HG03196 (cell line): ENCODE measurements around the gene LAMA5.

Source experiments
- ATAC-seq: cut with Tn5 transposase; IDR thresholded peaks from one replicate; pipeline ENCODE4 v1.9.1; 2021; ENCODE audit not compliant: unreplicated experiment

LAMA5 gene

DNA sequence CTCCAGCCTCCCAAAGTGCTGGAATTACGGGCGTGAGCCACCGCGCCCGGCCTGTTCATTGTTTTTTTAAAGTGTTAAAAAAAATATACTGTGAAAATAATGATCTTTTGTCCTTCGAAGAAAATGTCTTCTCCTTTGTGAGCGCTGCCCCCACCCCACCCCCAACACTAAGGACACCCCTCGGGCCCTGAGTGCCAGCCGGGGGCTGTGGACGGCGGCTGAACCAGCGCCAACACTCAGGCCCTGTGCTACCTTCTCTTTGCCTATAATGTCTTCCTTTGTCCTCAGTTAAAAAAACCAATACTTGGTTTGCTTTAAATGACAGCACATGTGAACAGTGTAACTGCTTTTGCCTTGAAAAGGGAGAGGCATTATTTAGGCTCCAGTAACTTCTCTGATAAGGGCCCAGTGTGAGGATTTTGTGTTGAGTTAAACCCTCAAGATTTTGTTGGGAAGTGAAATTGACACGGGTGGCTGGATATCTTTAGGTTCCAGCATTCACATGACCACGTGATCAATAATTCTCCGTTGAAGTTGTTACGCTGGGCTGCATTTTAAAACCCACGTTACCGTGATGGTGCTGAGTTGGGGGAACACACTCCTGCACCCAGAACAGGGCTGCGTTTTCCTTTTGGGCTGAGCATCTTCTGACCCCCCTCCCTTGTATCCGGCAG lies 73.9 kb downstream of the LAMA5 start:
- no peak for ATAC-seq

- no peak for ATAC-seq
Measured at GRCh38 chr20:62292108-62292507, 75.0 kb downstream of the LAMA5 start.

DNA sequence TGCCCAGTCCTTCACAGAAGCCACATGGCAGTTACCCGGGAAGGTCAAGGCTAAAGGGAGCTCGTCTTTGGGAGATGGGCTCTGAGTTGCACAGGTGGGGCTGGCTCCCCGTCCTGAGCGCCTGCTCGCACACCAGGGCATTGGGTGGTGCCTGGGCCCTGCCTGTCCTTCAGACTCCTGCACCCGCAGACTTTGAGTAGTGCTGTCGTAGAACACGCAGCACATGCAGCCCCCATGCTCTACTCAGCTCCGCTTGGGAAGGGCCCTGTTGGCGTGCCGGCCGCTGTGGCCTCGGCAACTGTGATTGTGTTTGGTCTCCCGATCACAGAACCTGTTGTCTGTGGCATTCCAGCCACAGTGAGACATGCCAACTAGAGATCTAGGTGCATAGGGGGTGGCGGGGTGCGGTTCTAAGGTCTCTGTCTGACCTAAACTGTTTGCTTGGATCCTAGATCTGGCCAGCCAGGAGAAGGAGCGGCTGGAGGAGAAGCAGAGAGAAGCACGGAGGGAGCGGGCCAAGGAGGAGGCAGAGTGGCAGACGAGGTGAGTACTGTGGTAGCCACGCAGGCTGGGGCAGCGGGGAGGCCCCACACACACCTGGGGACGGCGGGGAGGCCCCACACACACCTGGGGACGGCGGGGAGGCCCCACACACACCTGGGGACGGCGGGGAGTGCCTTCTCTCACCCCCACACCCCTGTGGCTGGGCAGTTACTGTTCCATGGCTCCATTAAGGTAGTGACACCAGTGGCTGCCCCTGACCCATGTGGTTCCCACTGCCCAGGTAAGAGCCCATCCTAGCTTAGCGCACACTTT lies 75.7 kb downstream of the LAMA5 start:
- ATAC-seq: no peak

DNA sequence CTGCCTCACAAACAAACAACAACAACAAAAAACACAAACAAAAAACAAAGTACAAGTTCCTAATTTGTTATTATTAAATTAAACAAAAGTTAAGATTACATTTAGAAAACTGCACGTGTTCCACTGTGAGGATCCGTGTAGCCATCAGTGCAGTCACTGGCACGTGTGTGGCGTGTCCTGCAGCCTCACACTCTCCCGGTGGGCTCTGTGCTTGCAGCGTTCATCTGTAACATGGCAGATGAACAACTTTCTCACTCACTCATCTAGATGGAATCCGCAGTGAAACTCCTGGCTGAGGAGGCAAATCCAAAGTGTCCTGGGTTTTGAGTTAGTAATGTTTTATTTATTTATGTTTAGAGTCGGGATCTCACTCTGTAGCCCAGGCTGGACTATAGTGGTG lies 77.2 kb downstream of the LAMA5 start:
- ATAC-seq: no peak

DNA sequence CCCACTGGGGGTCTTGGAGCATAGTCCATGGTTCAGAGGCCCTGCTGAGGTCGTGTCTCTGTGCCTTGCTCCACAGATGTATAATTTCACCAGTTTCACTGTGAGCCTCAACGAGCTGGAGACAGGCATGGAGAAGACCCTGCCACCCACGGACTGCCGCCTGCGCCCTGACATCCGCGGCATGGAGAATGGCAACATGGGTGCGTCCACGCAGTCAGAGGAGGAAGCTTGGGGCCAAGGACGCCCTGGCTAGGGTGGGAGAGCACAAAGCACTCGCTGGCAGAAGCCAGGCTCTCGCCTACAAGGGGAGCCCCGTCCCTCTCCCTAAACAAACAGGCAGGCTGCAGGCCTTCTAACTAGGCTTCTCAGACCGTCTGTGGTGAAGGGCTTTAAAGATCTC lies 78.0 kb downstream of the LAMA5 start:
- ATAC-seq: no peak

GRCh38 chr20:62288535-62289105 lies 78.5 kb downstream of the LAMA5 start:
- ATAC-seq: no peak

DNA sequence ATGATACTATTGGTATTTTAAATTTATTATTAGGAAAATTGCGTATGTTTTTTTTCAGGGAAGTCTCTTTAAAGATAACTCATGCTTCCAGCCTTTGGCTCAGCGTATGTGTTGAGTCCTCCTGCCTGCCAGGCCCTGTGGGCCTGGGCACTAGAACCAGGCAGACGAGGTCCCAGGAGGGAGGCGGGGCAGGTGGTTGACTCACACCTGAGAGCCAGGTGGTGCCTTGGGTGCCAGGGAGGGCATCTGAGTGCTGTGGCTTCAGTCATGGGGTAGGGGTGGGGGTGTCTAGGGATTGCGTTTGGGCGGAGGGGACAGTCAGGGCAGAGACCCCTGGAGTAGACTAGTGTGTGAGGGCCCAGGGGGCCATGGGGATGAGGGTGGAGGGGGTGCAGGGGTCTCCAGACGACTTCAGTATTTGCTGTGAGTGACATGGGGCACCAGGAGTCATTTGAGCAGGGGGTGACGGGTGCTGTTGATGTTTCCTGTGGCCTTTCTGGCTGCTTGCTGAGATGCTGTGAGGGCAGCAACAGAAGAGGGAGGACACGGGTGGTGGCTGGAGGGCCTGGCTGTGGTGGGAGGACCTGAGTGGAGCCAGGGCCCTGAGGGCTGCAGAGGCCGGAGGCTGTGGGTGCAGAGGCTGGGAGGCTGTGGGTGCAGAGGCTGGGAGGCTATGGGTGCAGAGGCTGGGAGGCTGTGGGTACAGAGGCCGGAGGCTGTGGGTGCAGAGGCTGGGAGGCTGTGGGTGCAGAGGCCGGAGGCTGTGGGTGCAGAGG lies 79.2 kb downstream of the LAMA5 start:
- no peak for ATAC-seq

DNA sequence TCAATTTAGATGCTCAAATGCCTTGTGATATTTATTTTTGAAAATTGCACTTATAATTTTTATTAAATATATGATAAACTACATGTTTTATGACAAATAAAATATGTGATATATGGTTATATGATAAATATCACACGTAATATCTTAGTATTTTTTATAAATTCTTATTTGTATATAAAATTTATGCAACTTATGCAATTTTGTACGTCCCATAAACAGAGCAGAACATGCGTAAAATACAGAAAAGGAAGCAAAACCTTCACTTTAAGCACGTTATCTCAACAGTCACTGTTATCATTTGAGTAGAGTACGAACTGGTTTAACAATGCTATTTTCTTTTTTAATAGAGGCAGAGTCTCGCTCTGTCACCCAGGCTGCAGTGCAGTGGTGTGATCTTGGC lies 80.0 kb downstream of the LAMA5 start:
- ATAC-seq: no peak

DNA sequence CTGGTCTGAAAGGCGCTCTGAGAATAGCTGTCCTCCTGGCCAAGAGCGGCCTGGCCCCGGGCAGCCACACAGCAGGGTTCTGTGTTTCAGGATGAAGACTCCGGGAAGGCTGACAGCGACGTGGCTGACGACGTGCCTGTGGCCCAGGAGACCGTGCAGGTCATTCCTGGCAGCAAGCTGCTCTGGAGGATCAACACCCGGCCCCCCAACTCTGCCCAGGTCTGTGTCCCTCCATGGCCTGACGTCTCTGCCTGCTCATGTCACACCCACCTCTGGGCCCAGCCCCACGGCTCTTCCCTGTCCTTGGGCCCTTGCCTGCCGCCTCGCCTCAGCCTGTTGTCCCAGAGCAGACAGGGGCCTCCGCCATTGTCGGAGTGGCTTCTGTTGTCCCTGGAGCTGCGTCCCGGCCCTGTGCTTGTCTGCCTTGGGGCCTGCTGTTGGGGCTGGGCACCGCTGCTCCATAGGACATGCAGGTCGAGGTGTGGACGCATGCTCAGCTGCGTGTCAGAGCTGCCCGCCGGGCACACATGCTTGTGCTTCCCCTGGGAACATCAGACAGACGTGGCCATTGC lies 80.5 kb downstream of the LAMA5 start:
- no peak for ATAC-seq

DNA sequence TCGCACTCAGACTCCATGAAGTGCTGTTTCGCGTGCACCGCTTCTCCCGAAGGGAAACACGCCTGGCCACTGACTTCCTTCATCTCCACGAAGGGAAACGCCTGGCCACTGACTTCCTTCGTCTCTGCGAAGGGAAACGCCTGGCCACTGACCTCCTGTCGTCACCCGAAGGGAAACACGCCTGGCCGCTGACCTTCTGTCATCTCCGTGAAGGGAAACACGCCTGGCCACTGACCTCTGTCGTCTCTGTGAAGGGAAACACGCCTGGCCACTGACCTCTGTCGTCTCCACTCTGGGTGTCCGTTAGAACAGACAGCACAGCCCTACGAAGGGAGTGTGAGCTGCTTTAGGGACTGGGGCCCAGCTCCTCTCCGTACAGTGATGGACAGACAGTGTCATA lies 81.4 kb downstream of the LAMA5 start:
- ATAC-seq: no peak

DNA sequence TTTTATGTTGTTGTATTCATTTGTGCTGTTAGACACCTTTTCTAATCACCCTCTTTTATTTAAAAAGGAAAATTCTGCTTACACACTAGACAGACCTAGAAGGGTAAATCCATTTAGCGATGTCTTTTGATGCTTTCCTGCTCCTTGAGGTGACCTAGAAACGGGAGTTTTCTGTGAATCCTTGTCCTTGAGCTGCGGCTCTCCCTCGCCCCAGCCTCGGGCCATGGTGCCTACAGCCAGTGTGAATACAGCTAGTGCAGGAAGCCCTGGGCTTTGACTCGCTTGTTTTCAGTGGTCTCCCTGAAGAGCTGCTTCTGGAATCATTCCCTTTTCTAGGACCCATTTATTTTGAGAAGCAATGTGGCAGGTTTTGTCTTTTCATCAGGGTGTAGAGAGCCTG lies 82.0 kb downstream of the LAMA5 start:
- no peak for ATAC-seq

GRCh38 chr20:62284448-62284847 lies 82.7 kb downstream of the LAMA5 start:
- ATAC-seq: no peak

DNA sequence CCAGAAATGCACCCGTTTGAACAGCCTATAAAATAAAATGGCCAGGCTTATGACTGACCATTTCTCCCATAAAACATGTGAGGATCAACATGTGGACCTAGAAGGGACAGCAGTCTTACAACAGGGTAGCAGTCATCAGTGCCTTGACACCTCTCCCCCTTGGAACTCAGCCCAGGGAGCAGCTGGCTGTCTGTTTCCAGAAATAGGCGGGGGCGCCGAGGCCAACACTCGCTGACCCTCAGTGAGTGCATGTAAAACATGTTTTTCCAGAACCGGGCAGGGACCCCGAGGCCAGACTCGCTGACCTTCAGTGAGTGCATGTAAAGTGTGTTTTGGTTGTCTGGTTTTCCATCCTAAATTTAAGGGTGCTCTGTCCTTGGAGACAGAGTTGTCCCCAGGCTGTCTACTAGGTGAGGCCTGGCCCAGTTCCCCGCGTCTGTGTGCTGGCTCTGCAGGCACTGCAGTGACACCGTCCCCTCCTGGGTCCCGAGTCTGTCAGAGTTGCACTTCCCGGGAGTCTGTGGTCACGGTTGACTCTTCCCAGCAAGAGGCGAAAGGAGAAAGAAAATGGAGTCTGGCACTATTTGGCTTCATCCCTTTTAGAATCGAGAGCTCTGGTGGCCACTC lies 84.1 kb downstream of the LAMA5 start:
- no peak for ATAC-seq

GRCh38 chr20:62282103-62282502 lies 85.0 kb downstream of the LAMA5 start:
- no peak for ATAC-seq

GRCh38 chr20:62281161-62281933 lies 85.8 kb downstream of the LAMA5 start:
- no peak for ATAC-seq

DNA sequence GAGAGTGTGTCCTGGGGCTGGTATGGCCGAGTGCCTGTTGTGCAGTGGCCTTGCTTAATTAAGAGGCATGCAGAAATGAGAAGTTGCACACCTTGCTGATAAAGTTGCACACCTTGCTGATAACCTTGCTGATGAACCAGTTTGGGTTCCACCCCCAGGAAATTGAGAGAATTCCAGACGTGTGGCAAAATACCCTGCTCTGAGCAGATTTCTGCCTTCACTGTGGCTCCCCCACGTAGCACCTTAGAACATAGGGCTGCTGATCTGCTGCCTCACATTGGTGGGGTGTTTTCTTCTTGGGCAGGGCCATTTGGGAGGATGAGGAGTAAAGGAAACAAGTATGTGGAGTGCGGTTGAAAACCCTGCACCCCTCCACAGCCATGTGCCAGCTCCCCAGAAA lies 86.8 kb downstream of the LAMA5 start:
- ATAC-seq: no peak

GRCh38 chr20:62277253-62277652 lies 89.9 kb downstream of the LAMA5 start:
- no peak for ATAC-seq

GRCh38 chr20:62276439-62276838 lies 90.7 kb downstream of the LAMA5 start:
- ATAC-seq: no peak

GRCh38 chr20:62275219-62275618 lies 91.9 kb downstream of the LAMA5 start:
- ATAC-seq: no peak

- no peak for ATAC-seq
Measured at GRCh38 chr20:62274332-62274950, 92.7 kb downstream of the LAMA5 start.
